ENCODE data around the gene YDJC. TPM values are rescaled to one million over a fixed set of nuclear protein-coding genes. Genes with fewer than 3 reads are reported as not detected.

YDJC gene
- total RNA-seq, 1 donor, result 25.0 TPM

DNA sequence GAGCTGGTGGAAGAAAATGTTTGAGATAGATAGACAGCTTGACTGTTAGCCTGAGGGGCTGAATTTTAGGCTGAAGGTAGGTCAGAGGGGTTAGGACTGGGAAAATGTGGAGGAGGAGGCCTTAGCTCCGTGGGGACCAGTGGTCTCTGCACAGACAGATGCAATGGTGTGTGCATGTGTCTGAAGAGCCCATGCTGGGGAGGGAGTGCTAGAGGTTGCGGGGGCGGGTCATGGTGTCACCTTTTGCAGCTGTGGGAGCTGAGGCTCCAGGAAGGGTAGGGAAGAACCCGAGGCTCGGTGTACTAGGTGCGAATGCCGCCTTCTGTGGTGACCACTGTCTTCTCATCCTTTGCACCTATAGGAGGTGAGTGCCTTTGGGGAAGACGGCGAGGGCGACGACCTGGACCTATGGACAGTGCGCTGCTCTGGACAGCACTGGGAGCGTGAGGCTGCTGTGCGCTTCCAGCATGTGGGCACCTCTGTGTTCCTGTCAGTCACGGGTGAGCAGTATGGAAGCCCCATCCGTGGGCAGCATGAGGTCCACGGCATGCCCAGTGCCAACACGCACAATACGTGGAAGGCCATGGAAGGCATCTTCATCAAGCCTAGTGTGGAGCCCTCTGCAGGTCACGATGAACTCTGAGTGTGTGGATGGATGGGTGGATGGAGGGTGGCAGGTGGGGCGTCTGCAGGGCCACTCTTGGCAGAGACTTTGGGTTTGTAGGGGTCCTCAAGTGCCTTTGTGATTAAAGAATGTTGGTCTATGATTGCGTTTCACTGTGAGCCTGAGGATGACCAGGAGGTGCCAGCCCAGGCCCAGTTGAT, 13.9 kb upstream of the YDJC start:
- peaks cover 14% of the 10 kb centered on the region for H3K79me2 ChIP-seq (ENCODE audit: insufficient read depth, low read length)
- TF ChIP-seq, protein P1, sequence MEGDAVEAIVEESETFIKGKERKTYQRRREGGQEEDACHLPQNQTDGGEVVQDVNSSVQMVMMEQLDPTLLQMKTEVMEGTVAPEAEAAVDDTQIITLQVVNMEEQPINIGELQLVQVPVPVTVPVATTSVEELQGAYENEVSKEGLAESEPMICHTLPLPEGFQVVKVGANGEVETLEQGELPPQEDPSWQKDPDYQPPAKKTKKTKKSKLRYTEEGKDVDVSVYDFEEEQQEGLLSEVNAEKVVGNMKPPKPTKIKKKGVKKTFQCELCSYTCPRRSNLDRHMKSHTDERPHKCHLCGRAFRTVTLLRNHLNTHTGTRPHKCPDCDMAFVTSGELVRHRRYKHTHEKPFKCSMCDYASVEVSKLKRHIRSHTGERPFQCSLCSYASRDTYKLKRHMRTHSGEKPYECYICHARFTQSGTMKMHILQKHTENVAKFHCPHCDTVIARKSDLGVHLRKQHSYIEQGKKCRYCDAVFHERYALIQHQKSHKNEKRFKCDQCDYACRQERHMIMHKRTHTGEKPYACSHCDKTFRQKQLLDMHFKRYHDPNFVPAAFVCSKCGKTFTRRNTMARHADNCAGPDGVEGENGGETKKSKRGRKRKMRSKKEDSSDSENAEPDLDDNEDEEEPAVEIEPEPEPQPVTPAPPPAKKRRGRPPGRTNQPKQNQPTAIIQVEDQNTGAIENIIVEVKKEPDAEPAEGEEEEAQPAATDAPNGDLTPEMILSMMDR (IDR thresholded peaks at IDR 0.05; ENCODE audit: extremely low read depth, low read depth, low read length), result no peak
- H3K4me3 ChIP-seq (ENCODE audit: insufficient read depth, low read length), result peak overlapping the region; percentile 89
- H3K27me3 ChIP-seq (ENCODE audit: insufficient read depth, low read length), result no peaks in the 10 kb centered on the region
- H3K4me2 ChIP-seq (ENCODE audit: insufficient read depth, low read length), result peak overlapping the region; percentile 99
- no peak overlapping the region for H3K27ac ChIP-seq (ENCODE audit: low read depth, low read length)
- no peak overlapping the region for H2AFZ ChIP-seq (ENCODE audit: low read length)
- H3K9me3 ChIP-seq (ENCODE audit: low read depth, low read length), result no peaks in the 10 kb centered on the region
- DNase-seq (ENCODE audit: insufficient read length, low spot score, missing footprints), result peak; percentile 62
- peaks cover 16% of the 10 kb centered on the region for H3K4me1 ChIP-seq (ENCODE audit: insufficient read depth, low read length)
- H4K20me1 ChIP-seq (ENCODE audit: insufficient read depth, low read length), result peaks cover 7% of the 10 kb centered on the region
- peaks cover under 1% of the 10 kb centered on the region for H3K36me3 ChIP-seq (ENCODE audit: insufficient read depth, low read length)

DNA sequence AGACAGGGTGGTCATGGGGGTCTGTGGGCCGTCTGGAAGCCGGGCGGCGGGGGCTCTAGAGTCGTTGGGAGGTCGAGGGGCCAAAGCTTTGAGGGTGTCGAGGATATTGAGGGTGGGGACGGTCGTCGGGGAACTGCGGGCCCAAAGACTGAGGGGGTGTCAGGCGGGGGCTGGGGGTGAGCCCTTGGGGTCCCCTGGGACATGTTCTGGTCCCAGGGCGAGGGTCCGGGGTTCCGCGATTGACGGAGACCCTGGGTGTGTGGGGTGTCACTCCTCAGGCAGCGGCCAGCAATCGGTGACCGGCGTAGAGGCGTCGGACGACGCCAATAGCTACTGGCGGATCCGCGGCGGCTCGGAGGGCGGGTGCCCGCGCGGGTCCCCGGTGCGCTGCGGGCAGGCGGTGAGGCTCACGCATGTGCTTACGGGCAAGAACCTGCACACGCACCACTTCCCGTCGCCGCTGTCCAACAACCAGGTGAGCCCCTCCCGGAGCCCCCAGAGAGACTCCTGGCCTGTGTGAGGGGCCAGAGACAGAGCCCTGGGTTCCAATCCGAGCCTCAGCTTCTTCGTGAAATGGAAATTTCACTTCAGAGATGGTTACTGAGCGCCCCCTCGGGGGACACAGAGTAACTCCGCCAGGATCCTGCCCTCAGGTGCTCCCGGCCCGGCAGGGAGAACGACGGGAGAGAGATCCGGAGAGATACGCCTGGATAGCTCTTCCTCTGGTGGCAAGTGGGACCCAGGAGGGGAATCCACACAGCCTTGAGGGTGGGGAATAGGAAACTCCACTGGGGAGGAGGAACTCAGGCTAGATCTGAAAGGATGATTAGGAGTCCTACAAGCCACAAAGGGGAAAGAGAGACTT, 13.0 kb upstream of the YDJC start:
- peak overlapping the region; percentile 99 for H3K4me2 ChIP-seq (ENCODE audit: insufficient read depth, low read length)
- H3K9me3 ChIP-seq (ENCODE audit: low read depth, low read length), result no peaks in the 10 kb centered on the region
- peak overlapping the region; percentile 66 for H3K27ac ChIP-seq (ENCODE audit: low read depth, low read length)
- H3K36me3 ChIP-seq (ENCODE audit: insufficient read depth, low read length), result no peaks in the 10 kb centered on the region
- peak overlapping the region; percentile 89 for H2AFZ ChIP-seq (ENCODE audit: low read length)
- peak overlapping the region; percentile 89 for H3K4me3 ChIP-seq (ENCODE audit: insufficient read depth, low read length)
- H3K4me1 ChIP-seq (ENCODE audit: insufficient read depth, low read length), result peaks cover 16% of the 10 kb centered on the region
- TF ChIP-seq, protein P1 (IDR thresholded peaks at IDR 0.05; ENCODE audit: extremely low read depth, low read depth, low read length), result peak; percentile 53
- no peaks in the 10 kb centered on the region for H3K27me3 ChIP-seq (ENCODE audit: insufficient read depth, low read length)
- peaks cover 7% of the 10 kb centered on the region for H4K20me1 ChIP-seq (ENCODE audit: insufficient read depth, low read length)
- H3K79me2 ChIP-seq (ENCODE audit: insufficient read depth, low read length), result peaks cover 14% of the 10 kb centered on the region
- DNase-seq (ENCODE audit: insufficient read length, low spot score, missing footprints), result peak; percentile 96

GRCh38 chr22:21641789-21642583, 12.2 kb upstream of the YDJC start, which contains the start of gene SDF2L1:
Gene SDF2L1 (plus strand): TSS chr22:21642302. CDS start chr22:21642337, 35 bp downstream.
- peaks cover 7% of the 10 kb centered on the region for H4K20me1 ChIP-seq (ENCODE audit: insufficient read depth, low read length)
- TF ChIP-seq, protein P1 (IDR thresholded peaks at IDR 0.05; ENCODE audit: extremely low read depth, low read depth, low read length), result no peak
- H3K79me2 ChIP-seq (ENCODE audit: insufficient read depth, low read length), result peaks cover 12% of the 10 kb centered on the region
- no peaks in the 10 kb centered on the region for H3K27me3 ChIP-seq (ENCODE audit: insufficient read depth, low read length)
- H2AFZ ChIP-seq (ENCODE audit: low read length), result peak within 1 kb of the TSS; percentile 97
- H3K4me2 ChIP-seq (ENCODE audit: insufficient read depth, low read length), result peak within 1 kb of the TSS; percentile 99
- H3K9me3 ChIP-seq (ENCODE audit: low read depth, low read length), result no peaks in the 10 kb centered on the region
- peak within 1 kb of the TSS; percentile 89 for H3K4me3 ChIP-seq (ENCODE audit: insufficient read depth, low read length)
- peaks cover 16% of the 10 kb centered on the region for H3K4me1 ChIP-seq (ENCODE audit: insufficient read depth, low read length)
- H3K36me3 ChIP-seq (ENCODE audit: insufficient read depth, low read length), result no peaks in the 10 kb centered on the region
- peak within 1 kb of the TSS; percentile 72 for H3K27ac ChIP-seq (ENCODE audit: low read depth, low read length)
- peak; percentile 100 for DNase-seq (ENCODE audit: insufficient read length, low spot score, missing footprints)
